Sigmoid colon (tissue), 7 donors: ENCODE measurements around the gene TRNT1. TPM values are rescaled to one million over a fixed set of nuclear protein-coding genes. Genes with fewer than 3 reads are reported as not detected.

ENCODE experiments used
- DNase-seq: peaks from one replicate; pipeline ENCODE4 v3.0.0-alpha.2; 2019
- H3K27ac ChIP-seq, 4 donors: fragments of 200-600 bp; sonication (generic); one replicate each; pipeline ENCODE4 v1.5.1; 2016 to 2019; ENCODE audit warnings: mild to moderate bottlenecking in 1 of 4
- H3K27me3 ChIP-seq, 3 donors: fragments of 200-600 bp; sonication (generic); one replicate each; pipeline ENCODE4 v1.5.1; 2019; ENCODE audit warnings: mild to moderate bottlenecking in 1 of 3
- H3K36me3 ChIP-seq, 4 donors: fragments of 200-600 bp; sonication (generic); one replicate each; pipeline ENCODE4 v1.5.1; 2016 to 2019
- H3K4me1 ChIP-seq, 4 donors: fragments of 200-600 bp; sonication (generic); one replicate each; pipeline ENCODE4 v1.5.1; 2017 to 2019
- H3K4me3 ChIP-seq, 4 donors: fragments of 200-600 bp; sonication (generic); one replicate each; pipeline ENCODE4 v1.5.1; 2017 to 2019; ENCODE audit warnings: mild to moderate bottlenecking in 2 of 4, moderate library complexity in 1 of 4
- H3K9me3 ChIP-seq, 4 donors: fragments of 200-600 bp in 3 of 4; sonication (generic) in 3 of 4; one replicate each; pipeline versions ENCODE4 v1.5.1 to v1.6.1; 2013 to 2019
- CTCF ChIP-seq, 4 experiments: fragments of 450-650 bp in 3 of 4; fragments of 200-600 bp in 1 of 4; IDR thresholded peaks; one replicate each; pipeline ENCODE4 v1.5.1; 2016 to 2019; ENCODE audit warnings: antibody characterized with exemption in 4 of 4, mild to moderate bottlenecking in 3 of 4, moderate library complexity in 2 of 4
- EP300 ChIP-seq, 4 donors: sonication (generic); formaldehyde crosslinking; IDR thresholded peaks; one replicate each; pipeline ENCODE4 v1.6.1; 2017; ENCODE audit warnings: antibody characterized with exemption in 4 of 4
- POLR2A ChIP-seq, 2 donors: fragments of 450-650 bp; IDR thresholded peaks; one replicate each; pipeline ENCODE4 v1.6.1; 2016; ENCODE audit warnings: antibody characterized with exemption in 2 of 2, mild to moderate bottlenecking in 2 of 2, moderate library complexity in 2 of 2
- POLR2AphosphoS5 ChIP-seq, 4 donors: sonication (generic); formaldehyde crosslinking; IDR thresholded peaks; one replicate each; pipeline ENCODE4 v1.6.1; 2017; ENCODE audit warnings: antibody characterized with exemption in 4 of 4
- WGBS, 2 donors: extraction: QIAGEN DNeasy Blood & Tissue Kit; methylation state at CpG; one replicate each; pipeline ENCODE4 v1.1.7; 2013; 5-methylcytosine and 5-hydroxymethylcytosine counted together
- intact Hi-C: fragments of 100-400 bp; cut with DNase I; formaldehyde crosslinking; loops from one replicate; pipeline ENCODE4 v1.15.1; 2023
- polyA plus RNA-seq, 3 donors: library from polyadenylated mRNA; stranded (reverse); fragments of 200-250 nt; gene quantifications; one replicate each; pipeline ENCODE4 v1.2.3, GENCODE V29; 2013
- total RNA-seq, 4 donors: library from RNA; depleted of rRNA; stranded (reverse); fragments of >200 nt; gene quantifications; one replicate each; pipeline ENCODE4 v1.1.0, GENCODE V29; 2016
- donor health status: healthy with polysubstance abuse.
- donor health status: Bipolar disorder and iron deficiency.
- donor health status: healthy.

TRNT1 gene
- total and polyA plus RNA-seq, 7 donors = 7.8 to 17.7 (median 14.9) TPM

GRCh38 chr3:3154879-3155610 is 28.3 kb downstream of the TRNT1 start:
- no peak for DNase-seq
- Histone ChIP-seq H3K27ac (no peak overlapping the region), H3K9me3 (no peaks in the 10 kb centered on the region), H3K4me3 (no peak overlapping the region), H3K27me3 (no peaks in the 10 kb centered on the region), H3K4me1 (no peaks in the 10 kb centered on the region), H3K36me3 (peaks cover 8 to 99% (median 45%) of the 10 kb centered on the region in 4 donors)
- WGBS, 2 donors = 93 to 97% methylated on average over 5 of the region's 5 CpGs
- intact Hi-C loops = no loop called here
- TF ChIP-seq CTCF (IDR thresholded peaks at IDR 0.05) = no peak
- no peak for TF ChIP-seq POLR2A (IDR thresholded peaks at IDR 0.05)
- no peak for TF ChIP-seq POLR2AphosphoS5 (IDR thresholded peaks at IDR 0.05)
- TF ChIP-seq EP300 (IDR thresholded peaks at IDR 0.05) = no peak

GRCh38 chr3:3157484-3157883 is 30.7 kb downstream of the TRNT1 start:
- Histone ChIP-seq H3K36me3 (peaks cover 5 to 98% (median 34%) of the 10 kb centered on the region in 4 donors), H3K4me3 (no peak overlapping the region), H3K9me3 (no peaks in the 10 kb centered on the region), H3K4me1 (no peaks in the 10 kb centered on the region), H3K27me3 (no peaks in the 10 kb centered on the region), H3K27ac (no peak overlapping the region)
- intact Hi-C loops = no loop called here
- WGBS, 2 donors = 92 to 94% methylated on average over 8 of the region's 8 CpGs
- TF ChIP-seq POLR2A (IDR thresholded peaks at IDR 0.05) (no peak), CTCF (IDR thresholded peaks at IDR 0.05) (no peak), POLR2AphosphoS5 (IDR thresholded peaks at IDR 0.05) (no peak), EP300 (IDR thresholded peaks at IDR 0.05) (no peak)
- no peak for DNase-seq

- WGBS, 2 donors = 83% methylated on average over 2 of the region's 2 CpGs
- Histone ChIP-seq H3K27ac (no peak overlapping the region), H3K4me1 (no peaks in the 10 kb centered on the region), H3K36me3 (peaks cover 3 to 98% (median 35%) of the 10 kb centered on the region in 4 donors), H3K27me3 (no peaks in the 10 kb centered on the region), H3K9me3 (no peaks in the 10 kb centered on the region), H3K4me3 (no peak overlapping the region)
- TF ChIP-seq POLR2AphosphoS5 (IDR thresholded peaks at IDR 0.05) (no peak), EP300 (IDR thresholded peaks at IDR 0.05) (no peak), CTCF (IDR thresholded peaks at IDR 0.05) (no peak), POLR2A (IDR thresholded peaks at IDR 0.05) (no peak)
- no peak for DNase-seq
- intact Hi-C loops = no loop called here
These were observed 34.1 kb downstream of the TRNT1 start for GRCh38 chr3:3160826-3161225.

GRCh38 chr3:3165241-3165640 is 38.5 kb downstream of the TRNT1 start:
- 65 to 67% methylated on average over 3 of the region's 3 CpGs for WGBS, 2 donors
- Histone ChIP-seq H3K4me1 (no peaks in the 10 kb centered on the region), H3K27ac (no peak overlapping the region), H3K9me3 (no peaks in the 10 kb centered on the region), H3K4me3 (no peak overlapping the region), H3K36me3 (peaks cover 4 to 96% (median 35%) of the 10 kb centered on the region in 4 donors), H3K27me3 (no peaks in the 10 kb centered on the region)
- DNase-seq = no peak
- TF ChIP-seq POLR2A (IDR thresholded peaks at IDR 0.05) (no peak), POLR2AphosphoS5 (IDR thresholded peaks at IDR 0.05) (no peak), CTCF (IDR thresholded peaks at IDR 0.05) (no peak), EP300 (IDR thresholded peaks at IDR 0.05) (no peak)
- intact Hi-C loops = no loop called here
